ENCODE results near the gene SNX30. TPM values are rescaled to one million over a fixed set of nuclear protein-coding genes. Genes with fewer than 3 reads are reported as not detected.

The SNX30 gene
- total RNA-seq, 4 donors from 2014 or later = 7.1 to 10.5 (median 8.9) TPM

- WGBS = 80% methylated on average over 9 of the region's 9 CpGs
- TF ChIP-seq POLR2AphosphoS5 (IDR thresholded peaks at IDR 0.05) (no peak), POLR2A (IDR thresholded peaks at IDR 0.05; ENCODE audit: low read depth) (no peak), EP300 (IDR thresholded peaks at IDR 0.05) (no peak)
- TF ChIP-seq, protein P1, sequence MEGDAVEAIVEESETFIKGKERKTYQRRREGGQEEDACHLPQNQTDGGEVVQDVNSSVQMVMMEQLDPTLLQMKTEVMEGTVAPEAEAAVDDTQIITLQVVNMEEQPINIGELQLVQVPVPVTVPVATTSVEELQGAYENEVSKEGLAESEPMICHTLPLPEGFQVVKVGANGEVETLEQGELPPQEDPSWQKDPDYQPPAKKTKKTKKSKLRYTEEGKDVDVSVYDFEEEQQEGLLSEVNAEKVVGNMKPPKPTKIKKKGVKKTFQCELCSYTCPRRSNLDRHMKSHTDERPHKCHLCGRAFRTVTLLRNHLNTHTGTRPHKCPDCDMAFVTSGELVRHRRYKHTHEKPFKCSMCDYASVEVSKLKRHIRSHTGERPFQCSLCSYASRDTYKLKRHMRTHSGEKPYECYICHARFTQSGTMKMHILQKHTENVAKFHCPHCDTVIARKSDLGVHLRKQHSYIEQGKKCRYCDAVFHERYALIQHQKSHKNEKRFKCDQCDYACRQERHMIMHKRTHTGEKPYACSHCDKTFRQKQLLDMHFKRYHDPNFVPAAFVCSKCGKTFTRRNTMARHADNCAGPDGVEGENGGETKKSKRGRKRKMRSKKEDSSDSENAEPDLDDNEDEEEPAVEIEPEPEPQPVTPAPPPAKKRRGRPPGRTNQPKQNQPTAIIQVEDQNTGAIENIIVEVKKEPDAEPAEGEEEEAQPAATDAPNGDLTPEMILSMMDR (IDR thresholded peaks at IDR 0.05) = no peak
- Histone ChIP-seq H3K4me3 (no peak overlapping the region), H3K27me3 (no peaks in the 10 kb centered on the region), H3K9me3 (no peaks in the 10 kb centered on the region), H3K4me1 (peaks cover 0 to 32% (median 21%) of the 10 kb centered on the region in 4 donors), H3K36me3 (no peaks in the 10 kb centered on the region), H3K27ac (replicated peaks in 1 of 4) (no peak overlapping the region)
- DNase-seq (ENCODE audit: extremely low spot score) = no peak
- intact Hi-C loops (cut with DNase I) = no loop called here
Measured at GRCh38 chr9:112774006-112774996, 23.7 kb downstream of the SNX30 start.

DNA sequence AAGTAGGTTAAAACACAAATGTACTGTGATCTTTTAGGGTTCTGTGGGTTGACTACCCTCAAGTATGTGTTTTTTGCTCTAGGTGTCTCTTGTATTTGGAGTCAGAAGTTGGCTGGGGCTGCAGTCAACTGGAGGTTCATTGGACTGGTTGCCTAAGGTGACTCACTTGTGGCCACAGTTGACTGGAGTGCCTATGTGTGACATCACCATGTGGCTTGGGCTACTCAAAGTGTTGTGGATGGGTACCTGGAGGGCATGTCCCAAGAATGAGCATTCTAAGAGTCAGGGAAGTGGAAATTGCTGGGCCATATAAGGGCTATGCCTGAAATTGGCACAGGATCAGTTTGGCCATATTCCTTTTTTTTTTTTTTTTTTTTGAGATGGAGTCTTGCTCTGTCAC lies 27.4 kb downstream of the SNX30 start:
- H3K9me3 ChIP-seq = no peaks in the 10 kb centered on the region
- no peak for TF ChIP-seq POLR2AphosphoS5 (IDR thresholded peaks at IDR 0.05)
- TF ChIP-seq, protein P1 (IDR thresholded peaks at IDR 0.05) = no peak
- TF ChIP-seq POLR2A (IDR thresholded peaks at IDR 0.05; ENCODE audit: low read depth) = no peak
- no peak for TF ChIP-seq EP300 (IDR thresholded peaks at IDR 0.05)
- no peaks in the 10 kb centered on the region for H3K36me3 ChIP-seq
- no peak for DNase-seq (ENCODE audit: extremely low spot score)
- peaks cover 4 to 29% (median 12%) of the 10 kb centered on the region in 4 donors for H3K4me1 ChIP-seq
- intact Hi-C loops (cut with DNase I) = no loop called here
- H3K27me3 ChIP-seq = no peaks in the 10 kb centered on the region
- H3K27ac ChIP-seq (replicated peaks in 1 of 4) = no peak overlapping the region
- H3K4me3 ChIP-seq = no peak overlapping the region

DNA sequence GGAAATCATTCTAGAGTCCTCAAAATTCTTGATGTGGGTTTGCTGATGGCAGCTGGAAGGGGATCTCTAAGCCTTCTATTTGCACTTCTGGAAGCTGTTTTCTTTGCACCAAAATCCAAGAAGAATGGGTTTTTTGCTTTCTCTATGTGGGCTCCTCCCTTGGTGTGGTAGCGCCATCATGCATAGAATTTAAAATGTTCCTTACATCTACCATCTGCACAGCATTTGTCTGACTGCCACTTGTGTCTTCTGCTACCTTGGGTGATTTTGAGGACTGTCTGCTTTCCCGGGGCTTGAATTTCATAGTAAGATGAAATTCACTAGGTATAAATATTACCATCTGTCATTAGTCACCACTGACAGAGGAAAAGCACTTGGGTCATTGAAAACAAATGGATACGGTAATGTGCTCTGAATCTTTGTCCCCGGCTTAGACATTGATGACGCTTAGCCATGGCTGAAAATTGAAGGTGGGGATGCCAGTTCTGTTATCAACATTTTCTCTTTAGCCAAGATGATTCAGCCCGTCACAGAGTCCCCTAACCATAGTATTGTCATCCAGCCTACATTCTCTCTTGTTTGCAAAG lies 30.0 kb downstream of the SNX30 start:
- Histone ChIP-seq H3K27me3 (no peaks in the 10 kb centered on the region), H3K4me3 (no peak overlapping the region), H3K4me1 (peaks cover 12 to 31% (median 13%) of the 10 kb centered on the region in 4 donors), H3K36me3 (no peaks in the 10 kb centered on the region), H3K9me3 (no peaks in the 10 kb centered on the region), H3K27ac (replicated peaks in 1 of 4) (no peak overlapping the region)
- WGBS = 68% methylated on average over 6 of the region's 6 CpGs
- intact Hi-C loops (cut with DNase I) = no loop called here
- TF ChIP-seq, protein P1 (IDR thresholded peaks at IDR 0.05) = no peak
- TF ChIP-seq POLR2A (IDR thresholded peaks at IDR 0.05; ENCODE audit: low read depth) (no peak), EP300 (IDR thresholded peaks at IDR 0.05) (no peak), POLR2AphosphoS5 (IDR thresholded peaks at IDR 0.05) (no peak)
- no peak for DNase-seq (ENCODE audit: extremely low spot score)

DNA sequence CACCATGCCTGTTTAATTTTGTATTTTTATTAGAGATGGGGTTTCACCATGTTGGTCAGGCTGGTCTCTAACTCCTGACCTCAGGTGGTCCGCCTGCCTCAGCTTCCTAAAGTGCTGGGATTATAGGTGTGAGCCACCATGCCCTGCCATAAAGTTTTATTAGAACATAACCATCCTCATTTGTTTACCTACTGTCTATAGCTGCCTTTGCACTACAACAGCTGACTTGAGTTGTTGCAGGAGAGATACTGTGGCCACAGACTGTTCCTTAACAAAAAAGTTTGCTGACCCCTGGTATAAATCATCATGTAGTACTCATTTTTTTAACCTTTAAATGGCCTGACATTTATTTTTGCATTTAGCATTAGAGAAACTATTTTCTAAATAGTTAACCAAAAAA lies 31.7 kb downstream of the SNX30 start:
- no peak overlapping the region for H3K27ac ChIP-seq (replicated peaks in 1 of 4)
- intact Hi-C loops (cut with DNase I) = no loop called here
- 93% methylated on average over 1 of the region's 1 CpG for WGBS
- no peak for DNase-seq (ENCODE audit: extremely low spot score)
- H3K4me3 ChIP-seq = no peak overlapping the region
- peaks cover 12 to 31% (median 13%) of the 10 kb centered on the region in 4 donors for H3K4me1 ChIP-seq
- no peaks in the 10 kb centered on the region for H3K9me3 ChIP-seq
- no peaks in the 10 kb centered on the region for H3K27me3 ChIP-seq
- no peaks in the 10 kb centered on the region for H3K36me3 ChIP-seq
- no peak for TF ChIP-seq POLR2A (IDR thresholded peaks at IDR 0.05; ENCODE audit: low read depth)
- TF ChIP-seq, protein P1 (IDR thresholded peaks at IDR 0.05) = no peak
- no peak for TF ChIP-seq EP300 (IDR thresholded peaks at IDR 0.05)
- TF ChIP-seq POLR2AphosphoS5 (IDR thresholded peaks at IDR 0.05) = no peak
